ENCODE results near the gene MFN2.
"Not testable (repeated sequence)": the region's sequence is repeated elsewhere in the genome, so short reads cannot be mapped to it uniquely, and the experiment has no call there.

MFN2 gene

DNA sequence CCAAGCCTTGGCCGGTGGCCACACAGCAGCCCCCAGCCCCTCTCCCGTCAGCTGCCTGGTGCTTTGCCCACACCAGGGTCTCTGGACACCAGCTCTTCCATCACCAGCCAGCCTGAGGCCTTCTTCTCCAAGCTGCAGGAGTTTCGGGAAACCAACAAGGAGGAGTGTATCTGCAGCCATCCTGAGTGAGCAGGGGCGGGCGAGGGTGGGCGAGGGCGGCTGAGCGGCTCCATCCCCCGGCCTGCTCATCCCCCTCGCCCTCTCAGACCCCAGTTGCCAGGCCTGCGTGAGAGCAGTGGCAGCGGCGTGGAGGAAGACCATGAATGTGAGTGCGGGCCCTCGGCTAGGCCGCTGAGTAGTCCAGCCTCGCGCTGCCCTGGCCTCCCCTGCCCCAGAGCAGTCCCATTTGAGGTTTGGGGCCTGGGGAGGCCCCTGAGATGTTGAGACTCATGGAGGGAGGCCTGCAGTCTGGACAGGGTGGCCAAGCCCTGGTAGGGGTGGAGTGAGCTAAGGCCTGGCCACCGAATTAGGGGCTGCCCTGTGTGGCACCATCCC lies 48.8 kb downstream of the MFN2 start:
- FAIRE-seq: no peak

DNA sequence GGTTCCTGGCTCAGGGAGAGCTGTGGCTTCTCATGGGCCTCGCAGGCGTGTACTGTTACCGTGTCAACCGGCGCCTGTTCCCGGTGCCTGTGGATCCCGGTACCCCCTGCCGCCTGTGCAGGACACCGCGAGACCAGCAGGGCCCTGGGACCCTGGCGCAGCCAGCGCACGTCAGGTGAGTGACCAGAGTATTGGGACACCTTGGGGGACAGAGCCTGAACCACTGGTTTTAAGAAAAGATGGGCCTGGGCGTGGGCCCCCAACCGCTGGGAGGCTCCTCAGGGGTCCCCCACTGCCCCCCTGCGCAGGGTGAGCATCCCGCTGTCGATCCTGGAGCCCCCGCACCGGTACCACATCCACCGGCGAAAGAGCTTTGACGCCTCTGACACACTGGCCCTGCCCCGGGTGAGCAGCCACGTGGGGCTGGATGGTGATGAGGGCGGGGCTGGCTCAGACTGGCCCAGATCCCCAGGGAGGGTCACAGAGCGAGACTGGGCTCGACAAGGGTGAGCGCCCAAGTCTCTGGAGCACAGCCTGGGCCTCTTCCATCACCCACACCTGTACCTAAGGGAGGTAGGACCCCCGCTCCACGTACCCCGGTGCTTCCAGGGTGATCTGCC lies 49.6 kb downstream of the MFN2 start:
- no peak for FAIRE-seq

DNA sequence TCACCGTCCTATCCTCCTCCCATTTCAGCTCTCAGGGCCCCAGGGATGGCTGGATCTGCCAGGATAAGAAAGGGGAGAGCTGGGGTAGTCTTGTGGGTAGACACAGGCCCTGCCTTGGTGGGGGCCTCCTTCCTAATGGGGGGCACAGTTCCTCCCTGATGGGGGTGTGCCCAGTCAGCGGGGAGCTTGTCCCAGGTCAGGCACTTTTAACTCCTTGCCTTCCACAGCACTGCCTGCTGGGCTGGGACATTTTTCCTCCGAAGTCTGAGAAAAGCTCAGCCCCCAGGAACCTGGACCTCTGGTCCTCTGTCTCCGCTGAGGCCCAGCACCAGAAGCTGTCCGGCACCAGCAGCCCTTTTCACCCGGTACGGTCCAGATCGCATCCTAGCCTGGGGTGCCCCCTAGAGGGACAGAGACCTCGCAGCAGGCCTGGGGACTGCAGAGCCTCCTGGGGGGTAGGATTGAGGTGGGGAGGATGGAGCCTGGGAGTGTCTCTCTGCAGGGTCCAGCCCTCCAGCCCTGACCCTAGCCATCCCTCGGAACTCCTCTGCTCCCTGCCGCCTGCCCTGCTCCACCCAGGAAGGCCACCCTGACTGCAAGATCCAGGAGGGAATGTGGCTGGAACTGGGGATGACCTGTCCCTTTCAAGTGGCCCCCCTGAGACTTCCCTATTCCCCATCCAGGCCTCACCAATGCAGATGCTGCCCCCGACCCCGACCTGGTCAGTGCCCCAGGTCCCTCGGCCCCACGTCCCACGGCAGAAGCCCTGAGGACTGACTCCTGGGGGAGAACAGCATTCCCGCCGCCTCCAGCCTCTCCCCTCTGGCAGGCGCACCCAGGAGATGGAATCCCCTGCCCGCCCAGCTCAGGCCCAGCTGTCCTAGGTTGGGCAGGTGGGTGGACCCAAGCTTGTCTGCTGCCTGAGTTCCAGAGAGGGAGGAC lies 51.1 kb downstream of the MFN2 start:
- no peak for FAIRE-seq

DNA sequence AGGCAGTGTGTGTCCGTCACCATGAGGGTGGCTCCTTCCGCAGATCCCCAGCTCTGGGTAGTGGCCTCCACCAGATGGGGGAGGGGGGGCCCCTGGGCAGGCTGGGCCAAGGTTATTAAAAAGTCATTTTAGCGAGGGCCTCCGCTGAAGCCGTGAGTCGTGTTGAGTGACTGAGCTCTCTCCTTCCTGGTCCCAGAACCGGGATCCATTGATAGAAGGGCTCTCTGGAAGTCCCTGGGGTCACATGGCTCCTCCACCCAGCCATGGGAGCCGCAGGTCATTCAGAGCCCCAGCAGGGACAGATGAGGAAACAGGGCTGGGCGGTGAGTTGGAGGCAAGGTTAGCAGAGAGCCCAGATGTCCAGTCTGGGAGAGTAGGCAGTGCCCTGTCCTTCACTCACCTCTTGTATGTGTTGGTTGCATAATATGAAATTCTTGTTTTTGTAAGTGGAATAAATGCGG lies 51.9 kb downstream of the MFN2 start:
- FAIRE-seq: no peak

DNA sequence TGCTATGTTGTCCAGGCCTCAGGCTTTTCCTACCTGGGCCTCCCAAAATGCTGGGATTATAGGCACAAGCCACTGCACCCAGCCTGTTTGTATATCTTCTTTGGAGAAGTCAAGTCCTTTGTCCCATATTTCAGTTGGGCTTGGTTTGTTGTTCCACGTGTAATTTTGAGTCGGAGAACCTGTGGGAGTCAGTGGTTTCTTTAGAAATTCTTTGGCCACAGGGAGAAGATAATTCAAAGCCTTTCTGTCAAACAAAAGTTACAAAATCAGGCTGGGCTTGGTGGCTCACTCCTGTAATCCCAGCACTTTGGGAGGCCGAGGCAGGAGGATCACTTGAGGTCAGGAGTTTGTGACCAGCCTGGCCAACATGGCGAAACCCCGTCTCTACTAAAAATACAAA lies 53.2 kb downstream of the MFN2 start:
- FAIRE-seq: not testable (repeated sequence)

DNA sequence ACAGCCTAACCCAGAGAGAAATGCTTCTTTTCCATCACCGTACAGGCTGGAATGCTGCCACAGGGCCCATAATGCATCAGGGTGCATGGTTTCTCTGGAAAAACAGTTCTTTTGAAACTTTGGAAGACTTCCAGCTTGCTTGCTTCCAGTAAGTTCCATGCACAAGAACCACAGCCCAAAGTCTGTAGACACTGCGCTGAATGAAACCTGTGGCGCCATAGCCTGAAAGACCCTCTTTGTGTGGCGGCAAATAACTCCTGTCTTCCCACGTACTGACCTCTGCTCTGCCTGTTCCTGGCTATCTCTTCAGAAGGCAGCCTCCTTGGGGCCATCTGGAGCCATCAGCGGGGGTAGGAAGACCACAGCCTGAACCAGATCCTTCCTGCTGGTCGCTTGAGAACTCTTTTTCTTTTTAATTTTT lies 54.1 kb downstream of the MFN2 start:
- FAIRE-seq: no peak

DNA sequence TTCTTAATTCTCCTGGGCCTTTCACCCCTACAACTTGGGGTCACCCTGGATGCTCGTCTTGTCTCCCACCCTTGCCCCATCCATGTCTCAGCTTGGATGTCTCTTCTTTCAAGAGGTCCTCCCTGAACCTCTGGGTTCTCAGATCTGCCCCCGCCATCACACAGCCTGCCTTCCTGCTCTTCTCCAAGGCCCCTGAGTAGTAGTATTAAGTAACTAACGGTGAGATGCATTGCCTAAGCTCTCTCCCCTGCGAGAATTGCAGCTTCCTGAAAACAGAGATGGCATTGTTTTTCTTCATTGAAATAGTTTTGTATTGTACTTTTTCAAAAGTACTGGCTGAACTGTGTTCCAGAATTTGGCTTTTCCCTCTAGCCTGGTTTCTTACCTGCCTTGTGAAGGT lies 55.1 kb downstream of the MFN2 start:
- FAIRE-seq: no peak

DNA sequence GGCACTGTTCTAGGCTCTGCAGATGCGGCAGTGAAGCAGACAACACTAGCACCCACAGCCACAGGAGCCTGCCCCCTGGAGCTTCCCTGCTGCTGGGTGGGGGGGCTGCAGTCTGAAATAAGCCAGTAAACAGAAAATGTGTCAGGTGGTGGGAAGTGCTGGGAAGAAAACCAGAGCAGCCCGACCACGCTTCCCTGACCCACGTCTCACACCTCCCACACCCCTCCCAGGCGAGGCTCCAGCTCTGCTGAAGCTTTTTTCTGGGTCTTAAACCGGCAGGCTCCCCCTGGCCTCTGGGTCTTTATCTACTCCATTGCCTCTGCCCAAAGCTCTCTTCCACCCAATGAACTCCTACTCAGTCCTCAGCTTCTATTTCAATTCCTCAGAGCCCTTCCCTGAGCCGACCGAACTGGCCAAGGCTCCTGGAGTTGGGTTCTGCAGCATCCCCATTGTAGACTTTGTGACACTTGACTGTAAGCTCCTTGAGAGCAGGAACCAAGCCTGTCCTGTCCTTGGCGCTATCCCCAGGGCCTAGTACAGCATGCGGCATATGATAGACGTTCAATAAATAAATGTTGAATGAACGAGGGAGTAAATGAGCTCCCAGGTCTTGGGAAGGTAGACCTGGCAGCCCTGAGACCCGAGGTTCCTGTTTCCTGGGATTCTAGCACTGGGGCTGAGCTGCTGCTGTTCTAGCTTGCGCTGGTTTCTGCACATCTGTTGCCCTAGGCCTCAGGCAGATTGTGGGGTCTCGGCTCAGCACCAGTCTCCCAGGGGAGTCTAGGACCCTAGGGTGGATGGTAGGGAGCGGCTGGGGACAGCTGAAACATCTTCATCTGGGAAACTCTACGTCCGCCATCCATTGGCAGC lies 57.5 kb downstream of the MFN2 start:
- FAIRE-seq: no peak

DNA sequence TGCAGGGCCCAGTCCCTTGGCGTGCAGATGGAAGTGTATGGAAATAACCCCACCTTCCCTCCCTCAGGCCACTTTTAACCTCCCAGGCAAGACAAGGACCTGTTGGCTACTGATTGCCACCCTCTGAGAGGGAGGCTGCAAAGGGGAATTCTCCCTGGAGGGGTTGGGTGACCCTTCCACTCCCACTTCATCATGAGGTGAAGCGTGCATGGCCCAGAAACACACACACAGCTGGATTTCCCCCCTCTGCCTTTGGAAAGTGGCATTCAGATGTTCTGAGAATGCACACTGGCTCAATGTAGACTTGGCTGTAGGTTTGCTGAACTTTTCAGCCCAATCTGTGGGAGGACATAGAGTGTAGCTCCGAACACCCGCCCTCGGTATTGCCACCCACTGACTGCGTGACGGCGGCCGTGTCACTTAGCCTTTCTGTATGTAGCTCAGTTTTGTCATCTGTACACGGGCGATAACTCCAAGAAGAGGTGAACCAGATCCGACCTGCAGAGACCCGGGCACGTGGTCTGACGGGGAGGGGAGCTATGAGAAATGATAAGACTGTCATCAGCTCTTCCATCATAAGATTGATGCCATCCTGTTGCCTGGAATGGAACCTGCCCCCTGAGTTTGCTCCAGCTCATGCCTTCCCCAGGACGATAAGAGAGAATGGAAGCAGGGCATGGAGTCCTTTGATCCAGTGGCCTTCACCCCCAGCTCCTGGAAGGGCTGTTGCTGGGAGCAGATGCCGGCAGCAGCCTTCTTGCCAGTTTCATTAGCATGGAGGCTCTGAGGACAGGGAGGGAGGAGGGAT lies 58.3 kb downstream of the MFN2 start:
- no peak for FAIRE-seq

DNA sequence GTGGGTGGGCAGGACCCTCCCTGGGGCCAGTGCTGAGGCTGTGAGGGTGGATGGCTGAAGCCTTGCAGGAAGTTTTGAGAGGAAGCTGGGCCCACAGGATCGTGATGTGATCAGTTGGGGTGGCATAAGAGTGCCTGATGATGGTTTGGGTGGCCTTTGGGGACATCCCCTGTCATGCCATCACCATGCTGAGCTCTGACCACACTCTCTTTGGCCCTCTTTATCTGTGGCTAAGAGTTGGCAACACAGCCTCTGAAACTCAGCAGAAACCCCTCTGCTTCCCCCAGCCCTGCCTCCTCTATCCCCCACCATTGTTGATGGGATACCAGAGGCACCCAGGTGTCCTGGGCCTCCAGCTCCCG lies 58.9 kb downstream of the MFN2 start:
- no peak for FAIRE-seq

DNA sequence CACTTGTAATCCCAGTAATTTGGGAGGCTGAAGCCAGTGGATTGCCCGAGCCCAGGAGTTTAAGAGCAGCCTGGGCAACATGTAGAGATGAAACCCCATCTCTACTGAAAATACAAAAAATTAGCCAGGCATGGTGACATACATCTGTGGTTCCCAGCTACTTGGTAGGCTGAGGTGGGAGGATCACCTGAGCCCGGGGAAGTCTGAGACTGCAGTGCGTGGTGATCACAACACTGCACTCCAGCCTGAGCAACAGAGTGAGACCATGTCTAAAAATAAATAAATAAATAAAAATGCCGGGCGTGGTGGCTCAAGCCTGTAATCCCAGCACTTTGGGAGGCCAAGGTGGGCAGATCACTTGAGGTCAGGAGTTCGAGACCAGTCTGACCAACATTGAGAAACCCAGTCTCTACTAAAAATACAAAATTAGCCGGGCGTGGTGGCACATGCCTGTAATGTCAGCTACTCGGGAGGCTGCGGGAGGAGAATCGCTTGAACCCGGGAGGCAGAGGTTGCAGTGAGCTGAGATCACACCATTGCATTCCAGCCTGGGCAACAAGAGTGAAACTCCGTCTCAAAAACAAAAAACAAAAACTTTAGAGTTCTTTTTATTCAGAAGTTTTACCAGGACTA lies 59.7 kb downstream of the MFN2 start:
- not testable (repeated sequence) for FAIRE-seq

DNA sequence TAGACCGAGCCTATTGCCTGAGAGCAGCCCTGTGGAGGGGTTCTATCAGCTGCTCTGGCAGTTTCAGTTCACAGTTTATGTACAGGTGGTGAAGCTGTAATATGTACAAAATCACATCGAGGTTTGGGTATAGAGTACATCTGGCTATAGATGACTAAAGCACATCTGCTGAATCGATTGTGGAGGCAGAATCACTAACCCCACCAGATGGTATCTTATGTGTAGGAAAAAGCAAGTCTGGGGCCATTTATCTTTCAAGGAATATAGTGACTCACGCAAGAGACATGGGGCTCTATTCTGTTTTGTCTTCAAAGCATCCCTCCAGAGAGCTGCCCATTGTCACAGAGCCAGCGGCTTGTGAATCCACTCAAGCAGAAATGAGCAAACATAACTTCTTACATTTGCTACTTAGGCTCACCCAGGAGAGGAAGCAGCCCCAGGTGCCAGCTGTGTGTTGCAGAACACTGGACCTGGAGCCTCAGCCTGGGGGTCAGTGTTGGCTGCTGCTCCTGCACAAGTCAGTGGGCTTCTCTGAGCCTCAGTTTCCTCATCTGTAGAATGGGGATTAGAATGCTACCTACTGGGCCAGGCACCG lies 60.3 kb downstream of the MFN2 start:
- FAIRE-seq: no peak

DNA sequence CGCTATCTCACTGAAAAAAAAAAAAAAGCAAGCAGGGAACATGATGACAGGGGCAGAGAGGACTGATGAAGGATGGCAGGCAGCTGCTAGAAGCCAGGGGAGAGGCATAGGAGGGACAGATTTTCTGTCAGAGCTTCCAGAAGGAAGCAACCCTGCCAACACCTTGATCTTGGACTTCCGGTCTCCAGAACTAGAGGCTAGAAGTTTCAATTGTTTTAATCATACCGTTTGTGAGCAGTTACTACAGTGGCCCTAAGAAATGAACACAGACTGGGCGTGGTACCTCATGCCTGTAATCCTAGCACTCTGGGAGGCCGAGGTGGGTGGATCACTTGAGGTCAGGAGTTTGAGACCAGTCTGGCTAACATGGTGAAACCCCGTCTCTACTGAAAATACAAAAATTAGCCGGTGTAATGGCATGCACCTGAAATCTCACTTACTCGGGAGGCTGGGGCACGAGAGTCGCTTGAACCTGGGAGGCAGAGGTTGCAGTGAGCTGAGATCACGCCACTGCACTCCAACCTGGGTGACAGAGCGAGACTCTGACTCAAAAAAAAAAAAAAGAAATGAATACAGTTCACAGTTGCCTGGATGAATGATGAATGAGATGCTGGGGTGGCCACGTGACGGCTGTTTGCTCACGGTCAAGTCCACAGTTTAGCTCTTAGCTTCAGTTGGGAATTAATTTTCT lies 64.1 kb downstream of the MFN2 start:
- not testable (repeated sequence) for FAIRE-seq

DNA sequence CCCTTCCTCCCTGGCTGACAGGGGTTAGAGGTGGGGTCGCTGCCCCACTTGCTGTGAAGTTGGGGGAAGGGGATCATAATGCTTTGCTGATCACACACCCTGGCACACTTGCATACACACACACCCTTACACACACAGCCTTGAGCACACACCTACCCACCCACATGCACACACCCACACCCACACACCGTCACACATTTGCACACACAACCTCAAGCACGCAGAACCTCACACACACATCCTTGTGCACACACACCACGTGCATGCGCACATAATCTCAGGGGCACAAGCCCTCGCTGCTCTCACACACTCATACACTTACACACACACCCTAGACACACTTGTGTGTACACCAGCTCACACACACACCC lies 66.5 kb downstream of the MFN2 start:
- FAIRE-seq: no peak

DNA sequence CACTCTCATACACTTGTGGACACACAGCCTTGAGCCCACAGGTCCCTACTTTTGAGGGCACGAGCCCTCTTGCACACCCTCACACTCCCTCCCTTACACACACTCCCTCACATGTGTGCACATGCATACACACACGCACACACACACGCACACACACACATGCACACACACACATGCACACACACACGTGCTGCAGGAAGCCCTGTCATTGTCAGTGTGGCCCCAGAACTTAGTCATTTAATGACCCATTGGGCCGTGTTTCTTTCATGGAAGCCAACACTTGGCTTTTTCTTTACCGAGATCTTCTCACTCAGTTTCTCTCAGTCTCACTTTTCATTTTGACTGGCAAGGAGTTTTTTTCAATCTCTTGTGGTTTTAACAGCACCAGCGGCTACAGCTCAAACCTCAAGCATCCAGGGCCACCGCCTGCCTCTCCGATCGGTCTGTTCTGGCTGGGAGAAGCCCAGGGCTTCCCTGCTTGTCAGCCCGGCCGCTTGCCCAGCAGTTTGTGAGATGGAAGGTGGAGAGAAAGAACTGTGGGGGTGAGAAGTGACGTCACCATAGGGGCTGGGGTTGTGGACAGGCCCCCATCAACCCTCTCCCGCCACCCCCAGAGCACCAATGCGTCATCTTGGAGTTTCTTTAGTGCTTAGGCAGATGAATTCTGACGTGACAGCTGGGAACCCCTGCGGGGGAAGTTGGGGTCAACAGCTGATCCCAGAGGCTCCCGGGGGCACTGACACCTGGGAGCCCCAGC lies 67.1 kb downstream of the MFN2 start:
- FAIRE-seq: no peak

DNA sequence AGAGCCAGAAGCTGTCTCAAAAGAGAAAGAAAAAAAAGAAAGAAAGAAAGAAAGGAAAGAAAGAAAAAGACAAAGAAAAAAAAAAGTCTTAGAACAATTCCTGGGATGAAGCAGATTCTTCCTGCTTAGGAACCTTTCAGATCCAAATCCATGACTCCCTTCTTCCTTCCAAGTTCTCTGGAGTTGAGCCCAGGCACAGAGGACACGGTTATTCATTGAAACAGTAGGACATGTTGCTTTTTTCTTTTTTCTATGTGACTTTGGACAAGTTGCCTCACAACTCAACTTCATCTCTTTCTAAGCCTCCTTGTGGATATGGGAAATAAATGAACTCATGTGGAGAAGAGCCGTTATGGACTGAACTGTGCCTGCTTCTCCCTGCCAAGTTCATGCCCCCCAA lies 68.1 kb downstream of the MFN2 start:
- FAIRE-seq: no peak

DNA sequence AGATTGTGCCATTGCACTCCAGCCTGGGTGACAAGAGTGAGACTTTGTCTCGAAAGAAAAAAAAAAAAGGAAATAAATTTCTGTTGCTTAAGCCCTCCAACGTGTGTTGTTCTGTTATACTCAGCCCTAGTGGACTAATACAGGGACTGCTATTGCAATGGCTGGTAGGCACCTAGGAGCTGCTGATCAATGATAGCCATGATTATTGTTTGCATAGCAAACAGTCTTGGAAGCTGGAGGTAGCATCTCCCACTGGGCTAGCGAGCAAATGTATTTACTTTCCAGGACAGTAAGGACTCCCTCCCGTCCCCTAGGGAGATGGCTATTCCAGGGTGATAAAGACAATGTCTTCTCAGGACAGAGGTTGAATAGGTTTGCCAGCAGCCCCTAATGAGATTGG lies 69.4 kb downstream of the MFN2 start:
- FAIRE-seq: no peak

DNA sequence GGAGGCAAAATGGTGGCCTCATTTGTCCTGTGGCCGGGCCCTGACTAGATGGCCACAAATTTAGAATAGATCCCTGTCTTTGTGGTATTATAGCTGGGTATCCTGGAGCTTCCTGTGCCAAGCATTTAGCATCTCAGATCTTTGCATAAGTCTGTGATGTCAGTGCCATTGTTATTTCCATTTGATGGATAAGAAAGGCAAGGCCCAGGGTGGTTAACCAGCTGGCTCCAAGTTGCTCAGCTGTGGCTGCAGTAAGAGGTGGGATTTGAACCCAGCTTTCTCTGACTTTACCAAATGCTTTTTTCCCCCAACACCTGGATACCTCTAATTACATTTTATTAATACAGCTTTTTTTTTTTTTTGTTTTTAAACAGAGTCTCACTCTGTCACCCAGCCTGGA lies 71.1 kb downstream of the MFN2 start:
- FAIRE-seq: no peak

DNA sequence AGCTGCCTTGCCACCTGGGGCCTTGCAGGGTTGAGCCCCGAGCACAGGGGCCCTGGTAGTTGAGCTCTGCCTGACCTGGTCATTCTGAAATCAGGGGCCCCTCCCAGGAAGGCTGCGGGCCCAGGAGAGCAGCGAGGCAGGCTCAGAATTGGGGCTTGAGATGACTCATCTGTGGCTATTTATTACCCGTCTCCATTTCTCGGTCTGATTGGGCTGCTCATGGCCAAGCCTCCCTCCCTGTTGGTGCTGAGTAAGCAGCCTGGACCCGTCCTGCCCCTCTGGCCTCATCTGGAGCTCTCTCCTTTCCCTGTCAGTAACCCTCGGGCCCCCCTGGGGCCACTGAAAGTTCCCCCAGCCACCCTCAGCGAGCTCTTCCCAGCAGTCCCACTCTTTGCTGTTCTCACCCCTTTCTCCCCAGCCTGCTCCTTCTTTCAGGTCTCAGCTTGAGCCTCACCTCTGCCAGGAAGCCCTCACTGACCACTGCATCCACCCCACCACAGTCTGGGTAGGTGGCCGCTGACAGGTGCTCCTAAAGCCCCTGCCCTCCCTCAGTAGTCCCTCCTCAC lies 71.8 kb downstream of the MFN2 start:
- FAIRE-seq: no peak

All from colon (tissue), 2 donors.